ENCODE data around the gene PLA2G2C.

DNA sequence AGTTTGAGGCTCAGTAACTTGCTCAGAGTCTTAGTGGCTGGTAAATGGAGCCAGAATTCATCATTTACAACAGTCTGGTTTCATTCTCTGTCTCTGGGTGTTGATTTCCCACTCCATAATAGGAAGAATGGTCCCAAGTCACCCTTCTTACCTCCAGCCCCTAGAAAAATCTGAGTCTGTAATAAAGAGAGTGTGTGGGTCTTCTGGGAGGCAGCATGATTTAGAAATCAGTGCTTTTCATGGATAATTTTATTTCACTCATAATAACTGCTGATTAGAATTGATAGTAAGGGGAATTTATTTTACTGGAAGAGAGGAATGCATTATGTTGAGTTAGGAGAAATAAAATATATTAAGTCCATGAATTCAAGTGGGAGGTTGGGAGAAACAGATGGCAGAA lies 69.1 kb downstream of the PLA2G2C start:
- TF ChIP-seq, protein P1, sequence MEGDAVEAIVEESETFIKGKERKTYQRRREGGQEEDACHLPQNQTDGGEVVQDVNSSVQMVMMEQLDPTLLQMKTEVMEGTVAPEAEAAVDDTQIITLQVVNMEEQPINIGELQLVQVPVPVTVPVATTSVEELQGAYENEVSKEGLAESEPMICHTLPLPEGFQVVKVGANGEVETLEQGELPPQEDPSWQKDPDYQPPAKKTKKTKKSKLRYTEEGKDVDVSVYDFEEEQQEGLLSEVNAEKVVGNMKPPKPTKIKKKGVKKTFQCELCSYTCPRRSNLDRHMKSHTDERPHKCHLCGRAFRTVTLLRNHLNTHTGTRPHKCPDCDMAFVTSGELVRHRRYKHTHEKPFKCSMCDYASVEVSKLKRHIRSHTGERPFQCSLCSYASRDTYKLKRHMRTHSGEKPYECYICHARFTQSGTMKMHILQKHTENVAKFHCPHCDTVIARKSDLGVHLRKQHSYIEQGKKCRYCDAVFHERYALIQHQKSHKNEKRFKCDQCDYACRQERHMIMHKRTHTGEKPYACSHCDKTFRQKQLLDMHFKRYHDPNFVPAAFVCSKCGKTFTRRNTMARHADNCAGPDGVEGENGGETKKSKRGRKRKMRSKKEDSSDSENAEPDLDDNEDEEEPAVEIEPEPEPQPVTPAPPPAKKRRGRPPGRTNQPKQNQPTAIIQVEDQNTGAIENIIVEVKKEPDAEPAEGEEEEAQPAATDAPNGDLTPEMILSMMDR (IDR thresholded peaks at IDR 0.05; ENCODE audit: extremely low read depth in 1 of 2, insufficient read depth in 1 of 2, low read depth in 1 of 2, low read length in 2 of 2) = no peak
- no peak for TF ChIP-seq JUN (IDR thresholded peaks at IDR 0.05; ENCODE audit: borderline replicate concordance, insufficient read depth, insufficient read length, low read depth)
- TF ChIP-seq EZH2 (IDR thresholded peaks at IDR 0.05; ENCODE audit: borderline replicate concordance, low read depth, low read length, severe bottlenecking) = no peak
- no peak for TF ChIP-seq POLR2A (IDR thresholded peaks at IDR 0.05; ENCODE audit: low read depth, low read length)
- no peak for TF ChIP-seq POLR2AphosphoS5 (IDR thresholded peaks at IDR 0.05; ENCODE audit: insufficient read depth, low read depth, low read length)
- TF ChIP-seq MYC (IDR thresholded peaks at IDR 0.05; ENCODE audit: low read depth, low read length) = no peak
- TF ChIP-seq, protein P2, sequence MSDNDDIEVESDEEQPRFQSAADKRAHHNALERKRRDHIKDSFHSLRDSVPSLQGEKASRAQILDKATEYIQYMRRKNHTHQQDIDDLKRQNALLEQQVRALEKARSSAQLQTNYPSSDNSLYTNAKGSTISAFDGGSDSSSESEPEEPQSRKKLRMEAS (IDR thresholded peaks at IDR 0.05; ENCODE audit: insufficient read depth, insufficient read length) = no peak

Data from endothelial cell of umbilical vein (primary cell).